HG02870 (cell line): Measurements from ENCODE around the gene TMEM59L.
"Not testable (repeated sequence)": the region's sequence is repeated elsewhere in the genome, so short reads cannot be mapped to it uniquely, and the experiment has no call there.

Source experiments
- ATAC-seq: cut with Tn5 transposase; IDR thresholded peaks from one replicate; pipeline ENCODE4 v1.9.1; 2021; ENCODE audit warnings: mild to moderate bottlenecking, moderate library complexity; ENCODE audit not compliant: unreplicated experiment

TMEM59L gene

DNA sequence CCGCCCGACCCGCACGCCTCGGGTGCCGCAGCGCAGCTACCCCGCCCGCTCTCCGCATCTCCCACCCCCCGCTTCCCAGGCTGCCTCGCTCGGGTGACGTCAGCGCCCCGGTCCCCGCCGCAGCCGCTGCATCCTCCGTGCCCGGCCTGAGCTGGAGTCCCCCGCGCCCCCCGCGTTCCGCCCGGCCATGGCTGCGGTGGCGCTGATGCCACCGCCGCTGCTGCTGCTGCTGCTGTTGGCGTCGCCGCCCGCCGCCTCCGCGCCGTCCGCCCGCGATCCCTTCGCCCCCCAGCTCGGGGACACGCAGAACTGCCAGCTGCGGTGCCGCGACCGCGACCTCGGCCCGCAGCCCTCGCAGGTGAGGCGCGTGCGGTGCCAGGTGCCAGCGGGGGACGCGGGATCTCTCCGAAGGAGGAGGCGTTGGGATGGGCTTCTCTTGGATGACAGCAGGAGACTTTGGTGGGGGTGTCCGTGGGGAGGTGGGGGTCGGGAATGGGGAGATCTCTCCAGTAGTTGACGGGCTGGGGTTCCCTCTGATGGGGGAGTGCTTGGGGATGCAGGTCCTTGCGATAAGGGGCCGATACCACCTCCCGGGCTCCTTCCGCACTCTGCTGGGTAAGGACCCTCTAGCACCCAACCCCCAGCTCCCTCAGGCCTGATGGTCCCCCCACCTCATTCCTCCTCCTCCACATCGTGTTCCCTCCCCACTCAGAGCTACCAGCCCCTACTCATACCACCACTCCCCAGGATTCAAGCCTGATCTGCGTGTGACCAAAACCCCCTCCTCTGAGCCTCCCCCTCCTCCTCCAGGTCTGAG lies at the start of gene TMEM59L:
TMEM59L (plus strand) TSS at position 99 of the 817 bp plus-strand sequence; CDS start at position 188, 89 bp downstream.
- ATAC-seq: no peak

DNA sequence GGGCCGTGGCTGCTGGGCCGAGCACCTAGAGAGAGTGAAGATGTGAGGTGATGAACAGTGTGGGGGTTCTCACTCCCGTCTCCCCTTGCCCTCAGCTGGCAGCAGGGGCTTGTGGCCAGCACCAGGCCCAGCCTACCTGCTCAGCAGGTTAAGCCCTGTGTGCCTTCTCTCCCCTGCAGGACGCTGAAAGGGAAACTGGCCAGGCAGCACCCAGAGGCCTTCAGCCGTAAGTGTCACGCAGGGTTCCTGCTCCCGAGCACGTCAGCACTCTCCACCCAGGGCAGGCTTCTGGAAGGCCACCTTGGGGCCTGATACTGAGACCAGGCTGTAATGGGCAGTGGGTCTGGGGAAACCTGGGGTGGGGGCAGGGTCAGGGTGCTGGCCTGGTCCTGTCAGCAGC lies 45.7 kb upstream of the TMEM59L start:
- no peak for ATAC-seq

DNA sequence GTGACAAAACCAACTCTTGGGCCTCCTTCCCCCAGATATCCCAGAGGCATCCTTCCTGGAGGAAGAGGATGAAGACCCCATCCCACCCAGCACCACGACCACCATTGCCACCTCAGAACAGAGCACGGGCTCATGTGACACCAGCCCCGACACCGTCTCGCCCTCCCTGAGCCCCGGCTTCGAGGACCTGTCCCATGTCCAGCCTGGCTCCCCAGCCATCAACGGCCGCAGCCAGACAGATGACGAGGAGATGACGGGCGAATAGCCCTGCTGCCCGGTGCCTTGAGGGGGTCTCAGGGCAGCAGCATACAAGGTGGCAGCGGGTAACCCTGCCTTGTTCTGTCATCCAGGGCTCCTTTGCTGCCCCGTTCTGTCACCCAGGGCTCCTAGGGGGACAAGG lies 44.3 kb upstream of the TMEM59L start:
- ATAC-seq: no peak

DNA sequence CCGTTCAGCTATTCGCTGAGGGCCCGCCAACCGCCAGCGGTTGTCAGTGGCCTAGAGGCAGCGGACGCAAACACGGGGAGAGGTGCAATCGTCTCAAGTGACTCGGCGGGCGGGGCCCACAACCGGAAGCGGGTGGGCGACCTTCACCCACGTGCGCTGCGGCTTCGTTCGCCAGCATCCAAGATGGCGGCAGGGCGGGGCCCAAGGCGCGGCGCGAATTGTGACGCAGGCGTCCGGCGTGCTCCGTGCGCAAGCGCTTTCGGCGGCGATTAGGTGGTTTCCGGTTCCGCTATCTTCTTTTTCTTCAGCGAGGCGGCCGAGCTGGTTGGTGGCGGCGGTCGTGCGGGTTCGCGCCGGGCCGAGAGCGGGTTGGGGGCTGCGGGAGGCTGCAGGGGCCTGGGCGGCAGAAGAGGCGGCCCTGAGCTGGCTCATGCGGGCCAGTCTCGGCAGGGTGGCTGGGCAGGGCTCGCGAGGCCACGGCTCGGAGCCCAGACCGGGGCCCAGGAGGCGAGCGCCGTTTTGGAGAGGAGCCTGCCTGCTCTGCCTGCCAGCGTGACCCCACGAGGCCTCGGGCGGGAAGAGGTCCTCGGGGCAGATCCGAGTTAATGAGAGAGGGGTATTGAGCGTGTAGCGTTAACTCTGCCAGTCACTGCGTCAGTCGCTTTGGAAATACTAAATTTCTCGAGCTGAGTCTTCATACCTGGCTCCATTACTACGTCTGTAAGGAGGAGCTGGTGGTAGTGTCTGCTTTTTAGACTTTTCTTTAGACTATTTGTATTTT lies 40.9 kb upstream of the TMEM59L start, which contains the start of gene UBA52:
UBA52 (plus strand) TSS at position 294 of the 781 bp plus-strand sequence. CDS start 1,444 bp downstream, outside the sequence.
- peak; percentile 88 for ATAC-seq

DNA sequence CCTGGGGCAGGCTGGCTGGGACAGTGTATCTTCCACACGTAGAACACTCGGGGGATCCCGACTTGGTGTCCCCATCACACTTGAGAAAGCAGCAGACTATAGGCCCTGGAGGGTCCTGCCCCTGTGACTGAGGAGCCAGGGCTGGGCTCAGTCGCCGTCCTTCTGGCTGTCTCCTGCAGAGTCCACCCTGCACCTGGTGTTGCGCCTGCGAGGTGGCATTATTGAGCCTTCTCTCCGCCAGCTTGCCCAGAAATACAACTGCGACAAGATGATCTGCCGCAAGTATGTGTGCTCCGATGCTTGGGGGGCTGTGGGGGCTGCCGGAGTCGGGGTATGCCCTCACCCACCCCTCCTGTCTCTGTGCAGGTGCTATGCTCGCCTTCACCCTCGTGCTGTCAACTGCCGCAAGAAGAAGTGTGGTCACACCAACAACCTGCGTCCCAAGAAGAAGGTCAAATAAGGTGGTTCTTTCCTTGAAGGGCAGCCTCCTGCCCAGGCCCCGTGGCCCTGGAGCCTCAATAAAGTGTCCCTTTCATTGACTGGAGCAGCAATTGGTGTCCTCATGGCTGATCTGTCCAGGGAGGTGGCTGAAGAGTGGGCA lies 37.9 kb upstream of the TMEM59L start:
- ATAC-seq: no peak

DNA sequence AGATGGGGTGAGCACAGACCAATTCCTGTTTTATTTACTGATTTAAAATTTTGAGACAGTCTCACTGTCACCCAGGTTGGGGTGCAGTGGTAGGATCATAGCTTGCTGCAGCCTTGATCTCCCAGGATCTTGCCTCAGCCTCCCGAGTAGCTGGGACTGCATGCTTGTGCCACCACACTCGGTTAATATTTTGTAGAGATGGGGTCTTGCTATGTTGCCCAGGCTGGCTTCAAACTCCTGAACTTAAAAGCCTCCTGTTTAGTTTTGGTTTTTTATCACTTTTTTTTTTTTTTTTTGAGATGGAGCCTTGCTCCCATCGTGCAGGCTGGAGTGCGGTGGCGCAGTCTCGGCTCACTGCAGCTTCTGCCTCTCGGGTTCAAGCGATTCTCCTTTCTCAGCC lies 36.3 kb upstream of the TMEM59L start:
- no peak for ATAC-seq

DNA sequence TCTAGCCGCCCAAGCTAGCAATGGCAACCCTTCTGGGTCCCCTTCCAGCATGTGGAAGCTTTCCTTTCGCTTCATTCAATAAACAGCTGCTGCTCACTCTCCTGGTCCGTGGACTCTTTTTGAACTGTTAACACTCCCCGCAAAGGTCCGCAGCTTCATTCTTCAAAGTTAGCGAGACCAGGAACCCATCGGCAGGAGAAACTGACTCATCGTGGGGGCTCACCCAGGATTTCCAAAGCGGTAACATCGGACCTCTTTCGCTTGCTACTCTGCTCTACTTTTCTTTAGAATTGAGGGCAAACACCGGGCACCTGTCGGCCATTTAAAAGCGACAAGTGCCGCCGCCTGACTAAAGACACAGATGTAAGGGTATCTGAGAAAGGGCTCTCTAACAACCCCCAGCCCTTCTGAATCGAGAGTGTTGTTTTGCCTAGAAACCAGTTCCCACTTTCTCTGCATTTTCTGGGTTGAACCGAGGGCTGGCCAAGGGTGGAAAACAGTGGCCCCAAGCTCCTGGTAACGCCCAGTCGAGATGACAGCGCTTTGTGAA lies 35.2 kb upstream of the TMEM59L start:
- ATAC-seq: no peak

DNA sequence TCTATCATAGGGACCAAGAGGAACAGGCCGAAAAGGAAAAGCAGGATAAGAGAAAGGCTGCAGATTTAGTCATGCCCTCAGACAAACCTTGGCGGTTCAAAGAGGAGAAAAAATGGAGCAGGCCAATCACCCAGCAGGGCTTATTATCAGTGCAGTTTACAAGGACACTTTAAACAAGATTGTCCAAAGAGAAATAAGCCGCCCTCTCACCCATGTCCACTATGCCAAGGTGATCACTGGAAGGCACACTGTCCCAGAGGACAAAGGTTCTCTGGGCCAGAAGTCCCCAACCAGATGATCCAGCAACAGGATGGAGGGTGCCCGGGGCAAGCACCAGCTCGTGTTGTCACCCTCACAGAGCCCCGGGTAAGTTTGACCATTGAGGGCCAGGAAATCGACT lies 32.4 kb upstream of the TMEM59L start:
- ATAC-seq: no peak

DNA sequence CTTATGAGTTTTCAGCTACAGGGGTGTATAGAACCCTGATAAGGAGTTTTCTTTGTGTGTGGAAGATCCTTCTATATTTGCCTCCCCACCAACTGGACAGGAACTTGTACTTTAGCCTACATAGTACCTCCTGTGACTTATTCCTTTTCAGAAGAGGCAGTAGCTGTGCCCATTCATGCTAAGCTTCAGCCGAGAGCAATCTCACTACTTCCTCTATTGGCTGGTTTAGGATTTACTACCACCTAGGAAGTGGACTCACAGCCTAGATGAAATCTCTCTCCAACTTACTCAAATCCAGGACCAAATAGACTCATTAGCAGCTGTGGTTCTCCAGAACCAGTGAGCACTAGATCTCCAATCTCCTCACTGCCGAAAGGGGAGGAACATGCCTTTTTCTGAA lies 26.4 kb upstream of the TMEM59L start:
- no peak for ATAC-seq

DNA sequence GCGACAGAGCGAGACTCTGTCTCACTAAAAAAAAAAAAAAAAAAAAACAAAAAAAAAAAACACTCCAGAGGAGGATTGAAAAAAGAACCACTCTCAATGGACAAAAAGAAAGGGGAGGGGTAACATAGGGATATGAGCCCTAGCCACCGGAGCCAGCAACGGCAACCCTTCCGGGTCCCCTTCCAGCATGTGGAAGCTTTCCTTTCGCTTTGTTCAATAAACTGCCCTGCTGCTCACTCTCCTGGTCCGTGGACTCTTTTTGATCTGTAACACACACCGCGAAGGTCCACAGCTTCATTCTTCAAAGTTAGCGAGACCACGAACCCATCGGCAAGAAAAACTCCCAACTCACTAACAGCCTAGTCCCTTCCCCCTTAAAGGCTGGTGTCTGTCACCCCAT lies 25.1 kb upstream of the TMEM59L start:
- no peak for ATAC-seq

DNA sequence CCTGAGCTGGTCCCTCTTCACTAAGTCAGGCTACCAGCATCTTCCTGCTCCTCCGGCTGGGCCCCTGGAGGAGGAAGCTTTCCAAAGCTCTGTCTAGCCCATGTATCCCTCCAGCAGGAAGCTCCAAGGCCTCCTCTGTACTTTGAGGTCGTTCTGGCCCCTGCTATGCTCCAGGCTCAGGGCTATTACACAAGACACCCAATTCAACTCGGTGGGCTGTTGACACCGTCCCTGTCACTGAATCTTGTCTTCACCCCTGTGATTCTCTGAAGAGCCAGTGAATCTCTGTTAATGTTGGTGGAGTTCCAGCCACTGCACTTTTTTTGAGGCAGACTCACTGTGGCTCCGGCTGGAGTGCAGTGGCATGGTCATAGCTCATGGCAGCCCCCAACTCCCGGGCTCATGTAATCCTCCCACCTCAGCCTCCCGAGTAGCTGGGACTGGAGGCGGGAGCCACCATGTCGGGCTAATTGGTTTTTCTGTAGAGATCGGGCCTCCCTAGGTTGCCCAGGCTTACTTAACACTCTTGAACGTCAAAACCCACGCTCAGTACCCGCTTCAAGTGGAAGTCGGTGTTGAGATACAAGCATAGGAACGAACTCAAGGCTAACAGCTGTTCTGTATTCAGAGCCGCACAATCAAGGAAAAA lies 24.6 kb upstream of the TMEM59L start:
- ATAC-seq: no peak

DNA sequence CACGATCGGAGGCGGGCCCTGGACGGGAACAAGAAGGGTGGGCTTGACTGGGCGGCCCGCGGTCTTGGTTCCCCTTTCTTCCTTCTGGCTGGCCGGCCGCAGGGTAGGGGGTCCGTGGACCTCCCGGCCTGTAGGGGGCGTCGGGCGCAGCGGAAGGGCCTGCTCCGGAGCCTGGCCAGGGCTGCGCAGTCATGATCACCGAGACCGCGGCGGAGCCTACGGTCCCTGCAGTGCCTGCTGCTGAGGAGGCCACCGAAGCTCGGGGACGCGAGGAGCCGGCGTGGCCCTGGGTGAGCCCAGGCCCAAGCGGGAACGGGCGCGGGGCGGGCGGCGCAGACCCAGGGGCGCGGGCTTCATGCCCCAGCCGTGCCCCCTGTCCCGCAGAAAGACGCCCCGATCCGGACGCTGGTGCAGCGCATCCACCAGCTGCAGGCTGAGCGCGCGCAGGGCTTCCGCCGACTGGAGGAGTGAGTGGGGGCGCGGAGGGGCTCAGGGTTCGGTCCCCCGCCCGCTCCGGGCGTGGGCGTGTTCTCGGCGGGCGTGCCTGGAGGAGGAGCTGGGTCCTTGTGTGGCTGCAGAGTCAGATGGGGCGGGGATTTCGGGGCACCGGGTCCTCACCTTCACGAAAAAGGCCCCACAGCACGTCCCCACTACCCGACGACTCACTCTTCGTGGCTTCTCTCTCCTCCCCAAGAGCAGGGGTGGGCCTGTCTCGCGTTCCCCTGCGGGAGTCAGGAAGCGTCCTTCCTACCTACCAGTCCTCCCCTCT lies 23.9 kb upstream of the TMEM59L start, which contains the start of gene REX1BD:
REX1BD (plus strand) TSS at position 188 of the 769 bp plus-strand sequence; CDS start at position 192, 4 bp downstream.
- ATAC-seq: peak; percentile 68

DNA sequence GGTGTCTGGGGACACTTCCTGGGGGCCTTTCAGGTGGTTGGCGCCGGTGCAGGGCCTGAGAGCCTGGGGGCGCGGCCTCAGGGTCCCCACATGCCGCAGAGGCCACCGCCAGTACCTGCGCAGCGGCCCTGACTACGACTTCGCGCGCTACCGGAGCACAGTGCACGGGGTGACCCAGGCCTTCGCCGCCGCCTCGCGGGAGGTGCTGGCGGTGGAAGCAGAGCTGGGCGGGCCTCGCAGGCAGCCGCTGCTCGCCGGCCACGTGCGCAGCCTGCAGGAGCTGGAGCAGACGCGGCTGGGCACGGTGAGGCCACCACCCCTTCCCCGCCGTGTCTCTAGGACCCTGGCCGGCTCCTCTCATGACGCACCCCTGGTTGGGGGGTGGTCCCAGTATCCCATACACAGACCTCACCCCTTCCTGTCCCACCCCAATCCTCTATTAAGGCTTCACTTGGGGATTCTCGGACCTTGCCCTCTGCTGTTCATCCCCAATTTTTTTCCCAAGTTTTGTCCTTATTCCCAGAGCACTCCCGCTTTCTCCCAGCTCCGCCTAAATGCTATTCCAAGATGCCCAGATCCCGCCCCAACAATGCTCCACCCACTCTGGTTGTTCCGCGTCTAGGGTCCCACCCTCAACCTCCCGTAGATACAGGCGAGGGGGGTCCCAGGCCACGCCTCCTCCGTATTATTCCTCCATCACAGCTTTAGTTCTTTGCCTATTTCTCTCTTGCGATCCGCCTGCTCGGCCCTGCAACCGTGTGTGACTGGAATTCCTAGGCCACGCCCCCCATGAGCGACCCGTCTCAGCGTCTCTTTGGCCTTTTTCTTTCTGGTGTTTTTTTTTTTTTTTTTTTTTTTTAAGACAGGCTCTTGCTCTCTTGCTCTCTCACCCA lies 23.0 kb upstream of the TMEM59L start:
- ATAC-seq: peak; percentile 26

DNA sequence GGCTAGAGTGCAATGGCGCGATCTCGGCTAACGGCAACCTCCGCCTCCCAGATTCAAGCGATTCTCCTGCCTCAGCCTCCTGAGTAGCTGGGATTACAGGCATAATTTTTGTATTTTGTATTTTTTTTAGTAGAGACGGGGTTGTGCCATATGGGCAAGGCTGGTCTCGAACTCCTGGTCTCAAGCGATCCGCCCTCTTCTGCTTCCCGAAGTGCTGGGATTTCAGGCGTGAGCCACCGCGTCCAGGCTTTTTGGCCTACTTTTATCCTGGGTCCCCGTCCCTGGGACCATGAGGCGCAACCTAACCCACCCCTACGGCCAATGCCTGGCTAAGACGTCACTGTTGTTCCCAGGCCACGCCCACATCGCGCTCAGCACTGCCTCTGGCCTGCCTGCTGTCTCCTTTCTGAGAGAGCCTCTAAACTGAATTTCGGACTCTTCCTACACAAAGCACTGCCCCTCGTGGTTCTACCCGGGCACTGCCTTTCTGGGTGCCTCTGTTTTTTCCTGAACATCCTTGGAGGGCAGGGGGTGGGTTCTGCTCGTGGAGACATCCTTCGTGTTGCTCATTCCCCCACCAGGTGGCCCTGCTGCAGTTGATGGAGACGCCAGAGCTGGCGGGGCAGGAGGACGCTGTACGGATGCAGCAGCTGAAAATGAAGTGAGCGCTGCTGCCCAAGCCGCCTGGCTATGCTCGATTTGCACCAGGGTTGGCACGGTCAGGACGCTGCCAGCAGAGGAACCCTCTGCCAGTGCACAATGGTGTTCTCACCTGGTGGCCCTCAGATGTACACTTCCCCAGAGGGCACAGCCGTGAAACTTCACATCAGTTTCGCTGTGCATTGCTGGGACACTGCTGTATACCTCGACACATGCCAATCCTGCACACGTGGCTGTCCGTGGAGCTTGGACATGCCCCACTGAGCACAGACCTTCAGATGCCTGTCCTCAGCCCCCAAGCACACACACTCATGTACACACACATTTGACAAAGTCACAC lies 22.1 kb upstream of the TMEM59L start:
- no peak for ATAC-seq

DNA sequence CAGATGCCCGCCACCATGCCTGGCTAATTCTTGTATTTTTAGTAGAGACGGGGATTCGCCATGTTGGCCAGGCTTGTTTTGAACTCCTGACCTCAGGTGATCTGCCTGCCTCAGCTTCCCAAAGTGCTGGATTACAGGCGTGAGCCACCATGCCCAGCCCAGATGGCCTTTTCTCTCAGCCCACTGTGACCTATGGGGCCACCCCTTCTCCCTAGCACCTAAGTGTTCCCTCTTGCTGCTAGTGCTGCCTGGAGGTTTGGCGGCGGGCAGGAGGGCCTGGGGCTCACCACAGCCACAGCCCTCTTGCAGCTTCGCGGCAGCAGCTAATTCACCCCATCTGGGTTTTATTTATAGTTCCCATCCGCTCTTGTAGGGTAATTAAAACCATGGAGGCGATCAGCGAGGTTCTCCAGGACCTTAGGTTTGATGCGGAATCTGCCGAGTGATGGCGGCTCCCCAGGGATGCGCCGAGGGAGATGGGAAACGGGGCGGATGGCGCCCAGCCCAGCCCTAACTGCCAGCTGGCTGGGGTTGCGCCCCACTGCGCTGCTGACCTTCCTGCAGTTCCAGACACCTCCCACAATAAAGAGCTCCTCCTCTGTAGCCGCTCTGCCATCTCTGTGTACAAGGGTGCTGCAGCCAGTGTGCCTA lies 20.8 kb upstream of the TMEM59L start:
- ATAC-seq: no peak

DNA sequence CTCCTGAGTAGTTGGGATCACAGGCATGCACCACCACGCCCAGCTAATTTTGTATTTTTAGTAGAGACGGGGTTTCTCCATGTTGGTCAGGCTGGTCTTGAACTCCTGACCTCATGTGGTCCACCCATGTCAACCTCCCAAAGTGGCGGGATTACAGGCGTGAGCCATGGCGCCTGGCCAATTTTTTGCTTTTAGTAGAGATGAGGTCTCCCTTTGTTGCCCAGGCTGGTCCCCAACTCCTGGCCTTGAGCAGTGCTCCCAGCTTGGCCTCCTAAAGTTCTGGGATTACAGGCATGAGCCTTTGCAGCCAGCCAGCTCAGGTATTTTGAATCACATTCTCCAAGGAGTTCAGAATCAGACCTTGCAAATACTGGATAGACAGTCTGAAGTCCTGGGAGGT lies 19.9 kb upstream of the TMEM59L start:
- ATAC-seq: not testable (repeated sequence)
